Measurements from ENCODE around the gene KANSL2. TPM values are rescaled to one million over a fixed set of nuclear protein-coding genes. Genes with fewer than 3 reads are reported as not detected.
A peak's percentile ranks its signal among the peaks of the same experiment; 100 is the strongest.
"Not testable (repeated sequence)": the region's sequence is repeated elsewhere in the genome, so short reads cannot be mapped to it uniquely, and the experiment has no call there.

The KANSL2 gene
- total RNA-seq, 1 experiment from 2014 or later: 69.3 TPM

GRCh38 chr12:48691826-48692487, 9.9 kb upstream of the KANSL2 start:
- peaks cover 89% of the 10 kb centered on the region for H3K36me3 ChIP-seq

GRCh38 chr12:48690990-48691389, 9.0 kb upstream of the KANSL2 start:
- peaks cover 82% of the 10 kb centered on the region for H3K36me3 ChIP-seq
- no peak overlapping the region for H3K4me3 ChIP-seq
- H3K27me3 ChIP-seq: no peaks in the 10 kb centered on the region
- no peak for DNase-seq
- no peaks in the 10 kb centered on the region; the same call in 1 of the 2 replicates for H3K4me1 ChIP-seq
- no peaks in the 10 kb centered on the region for H3K9me3 ChIP-seq (replicated peaks)
- no peak overlapping the region for H3K27ac ChIP-seq

More at GRCh38 chr12:48691826-48692487, 9.9 kb upstream of the KANSL2 start:
- Histone ChIP-seq H3K4me3 (no peak overlapping the region), H3K27ac (no peak overlapping the region), H3K4me1 (no peaks in the 10 kb centered on the region; the same call in 1 of the 2 replicates), H3K9me3 (replicated peaks) (no peaks in the 10 kb centered on the region), H3K27me3 (no peaks in the 10 kb centered on the region)
- DNase-seq: no peak

- no peak overlapping the region for H3K4me3 ChIP-seq
- no peaks in the 10 kb centered on the region for H3K27me3 ChIP-seq
- no peaks in the 10 kb centered on the region for H3K9me3 ChIP-seq (replicated peaks)
- H3K36me3 ChIP-seq: peaks cover 77% of the 10 kb centered on the region
- DNase-seq: no peak
- no peak overlapping the region for H3K27ac ChIP-seq
- no peaks in the 10 kb centered on the region; the same call in 1 of the 2 replicates for H3K4me1 ChIP-seq
These were observed 8.4 kb upstream of the KANSL2 start for GRCh38 chr12:48690436-48690835.

GRCh38 chr12:48688836-48689235, 6.8 kb upstream of the KANSL2 start:
- Histone ChIP-seq H3K36me3 (peaks cover 61% of the 10 kb centered on the region), H3K27ac (no peak overlapping the region), H3K4me3 (no peak overlapping the region), H3K4me1 (no peaks in the 10 kb centered on the region; the same call in 1 of the 2 replicates), H3K27me3 (no peaks in the 10 kb centered on the region), H3K9me3 (replicated peaks) (no peaks in the 10 kb centered on the region)
- no peak for DNase-seq

GRCh38 chr12:48687592-48687991, 5.6 kb upstream of the KANSL2 start:
- H3K4me3 ChIP-seq: no peak overlapping the region
- H3K27ac ChIP-seq: no peak overlapping the region
- H3K4me1 ChIP-seq: no peaks in the 10 kb centered on the region; the same call in 1 of the 2 replicates
- DNase-seq: no peak
- H3K27me3 ChIP-seq: no peaks in the 10 kb centered on the region
- peaks cover 48% of the 10 kb centered on the region for H3K36me3 ChIP-seq
- H3K9me3 ChIP-seq (replicated peaks): no peaks in the 10 kb centered on the region

GRCh38 chr12:48686615-48687334, 4.7 kb upstream of the KANSL2 start:
- Histone ChIP-seq H3K4me3 (no peak overlapping the region), H3K27me3 (no peaks in the 10 kb centered on the region)

GRCh38 chr12:48686037-48686595, 4.1 kb upstream of the KANSL2 start:
- DNase-seq: no peak
- Histone ChIP-seq H3K36me3 (peaks cover 36% of the 10 kb centered on the region), H3K27me3 (no peaks in the 10 kb centered on the region), H3K9me3 (replicated peaks) (no peaks in the 10 kb centered on the region), H3K4me3 (no peak overlapping the region), H3K4me1 (no peaks in the 10 kb centered on the region; the same call in 1 of the 2 replicates), H3K27ac (no peak overlapping the region)

More at GRCh38 chr12:48686615-48687334, 4.7 kb upstream of the KANSL2 start:
- Histone ChIP-seq H3K27ac (no peak overlapping the region), H3K36me3 (peaks cover 42% of the 10 kb centered on the region), H3K4me1 (no peaks in the 10 kb centered on the region; the same call in 1 of the 2 replicates), H3K9me3 (replicated peaks) (no peaks in the 10 kb centered on the region)
- DNase-seq: no peak

- H3K4me3 ChIP-seq: no peak overlapping the region
- no peak for DNase-seq
- H3K36me3 ChIP-seq: peaks cover 34% of the 10 kb centered on the region
- H3K27me3 ChIP-seq: no peaks in the 10 kb centered on the region
- peaks cover 4% of the 10 kb centered on the region for H3K4me1 ChIP-seq
- no peaks in the 10 kb centered on the region for H3K9me3 ChIP-seq (replicated peaks)
- H3K27ac ChIP-seq: no peak overlapping the region
These were observed 1.5 kb upstream of the KANSL2 start for GRCh38 chr12:48683534-48683933.

GRCh38 chr12:48682927-48683326, 889 bp upstream of the KANSL2 start:
- Histone ChIP-seq H3K9me3 (replicated peaks) (no peaks in the 10 kb centered on the region), H3K27ac (no peak overlapping the region), H3K4me3 (peak overlapping the region; percentile 92), H3K4me1 (peaks cover 5% of the 10 kb centered on the region), H3K27me3 (no peaks in the 10 kb centered on the region), H3K36me3 (peaks cover 37% of the 10 kb centered on the region)
- DNase-seq: no peak

GRCh38 chr12:48682533-48682905, 481 bp upstream of the KANSL2 start:
- H3K27me3 ChIP-seq; H3K9me3 ChIP-seq (replicated peaks); H3K4me1 ChIP-seq; DNase-seq; H3K27ac ChIP-seq: not testable (repeated sequence)
- peak overlapping the region; percentile 92 for H3K4me3 ChIP-seq
- peaks cover 35% of the 10 kb centered on the region for H3K36me3 ChIP-seq

- DNase-seq: no peak
- peaks cover 5% of the 10 kb centered on the region for H3K4me1 ChIP-seq
- no peaks in the 10 kb centered on the region for H3K27me3 ChIP-seq
These were observed 684 bp downstream of the KANSL2 start for GRCh38 chr12:48681399-48681709.

GRCh38 chr12:48680861-48681260, 1.2 kb downstream of the KANSL2 start:
- no peak overlapping the region for H3K27ac ChIP-seq
- no peak for DNase-seq
- peaks cover 5% of the 10 kb centered on the region for H3K4me1 ChIP-seq
- no peaks in the 10 kb centered on the region for H3K9me3 ChIP-seq (replicated peaks)
- peaks cover 48% of the 10 kb centered on the region for H3K36me3 ChIP-seq
- peak overlapping the region; percentile 92 for H3K4me3 ChIP-seq
- H3K27me3 ChIP-seq: no peaks in the 10 kb centered on the region

More at GRCh38 chr12:48681399-48681709, 684 bp downstream of the KANSL2 start:
- no peaks in the 10 kb centered on the region for H3K9me3 ChIP-seq (replicated peaks)
- peaks cover 43% of the 10 kb centered on the region for H3K36me3 ChIP-seq
- peak overlapping the region; percentile 89 for H3K27ac ChIP-seq
- H3K4me3 ChIP-seq: peak overlapping the region; percentile 92

GRCh38 chr12:48678551-48679185, 3.4 kb downstream of the KANSL2 start:
- no peak for DNase-seq
- Histone ChIP-seq H3K4me3 (no peak overlapping the region), H3K36me3 (peaks cover 68% of the 10 kb centered on the region), H3K4me1 (peaks cover 5% of the 10 kb centered on the region), H3K27me3 (no peaks in the 10 kb centered on the region), H3K9me3 (replicated peaks) (no peaks in the 10 kb centered on the region), H3K27ac (no peak overlapping the region)

GRCh38 chr12:48671231-48671856, 10.7 kb downstream of the KANSL2 start:
- no peak overlapping the region for H3K4me3 ChIP-seq
- H3K27ac ChIP-seq: no peak overlapping the region
- H3K27me3 ChIP-seq: no peaks in the 10 kb centered on the region
- DNase-seq: no peak
- no peaks in the 10 kb centered on the region for H3K4me1 ChIP-seq
- peaks cover 95% of the 10 kb centered on the region for H3K36me3 ChIP-seq
- no peaks in the 10 kb centered on the region for H3K9me3 ChIP-seq (replicated peaks)
